ENCODE data around the gene GALK2. TPM values are rescaled to one million over a fixed set of nuclear protein-coding genes. Genes with fewer than 3 reads are reported as not detected.

The GALK2 gene
- polyA plus RNA-seq, 1 donor (not counting 4 experiments of a cell fraction or from before 2014, with no cell fraction given) = 29.7 TPM

DNA sequence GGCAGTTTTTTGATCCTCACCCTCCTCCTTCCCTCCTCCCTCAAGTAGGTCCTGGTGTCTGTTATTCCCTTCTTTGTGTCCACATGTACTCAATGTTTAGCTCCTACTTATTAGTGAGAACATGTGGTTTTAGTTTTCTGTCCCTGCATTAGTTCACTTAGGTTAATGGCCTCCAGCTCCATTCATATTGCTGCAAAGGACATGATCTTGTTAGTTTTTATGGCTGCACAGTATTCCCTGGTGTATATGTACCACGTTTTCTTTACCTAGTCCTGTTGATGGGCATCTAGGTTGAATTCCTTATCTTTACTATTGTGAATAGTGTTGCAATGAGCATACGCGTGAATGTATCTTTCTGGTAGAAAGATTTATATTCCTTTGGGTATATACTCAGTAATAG, 191.3 kb downstream of the GALK2 start:
- no peaks in the 10 kb centered on the region for H3K9me3 ChIP-seq (ENCODE audit: control insufficient read depth, low read depth, low read length)
- H3K4me3 ChIP-seq (ENCODE audit: control insufficient read depth in 2 of 3, extremely low read depth in 1 of 3, insufficient read depth in 2 of 3, low read depth in 1 of 3, low read length in 3 of 3) = no peak overlapping the region
- H2AFZ ChIP-seq (ENCODE audit: control insufficient read depth, low read length) = no peak overlapping the region
- no peaks in the 10 kb centered on the region for H4K20me1 ChIP-seq (ENCODE audit: control insufficient read depth, extremely low read depth, insufficient read depth, low read length)
- no peaks in the 10 kb centered on the region for H3K36me3 ChIP-seq (ENCODE audit: control insufficient read depth in 2 of 2, extremely low read depth in 1 of 2, insufficient read depth in 2 of 2, low read length in 2 of 2)
- dilution Hi-C loops (cut with MboI; ENCODE audit: extremely low pct_ligation_motif_present, low sequenced_read_pairs) = no loop called here
- no peaks in the 10 kb centered on the region for H3K4me1 ChIP-seq (ENCODE audit: control insufficient read depth, extremely low read depth, insufficient read depth, low read length)
- H3K27ac ChIP-seq (ENCODE audit: control insufficient read depth, insufficient read depth, low read length) = no peak overlapping the region
- no peaks in the 10 kb centered on the region for H3K9me1 ChIP-seq (ENCODE audit: control insufficient read depth, extremely low read depth, insufficient read depth, low read length)
- DNase-seq (ENCODE audit: low read depth, low spot score) = no peak
- H3K9ac ChIP-seq (ENCODE audit: control insufficient read depth, extremely low read depth, insufficient read depth, low read length) = no peak overlapping the region
- H3K79me2 ChIP-seq (ENCODE audit: control insufficient read depth, insufficient read depth, low read length) = no peaks in the 10 kb centered on the region
- no peak for FAIRE-seq
- no peaks in the 10 kb centered on the region for H3K27me3 ChIP-seq (ENCODE audit: control insufficient read depth, extremely low read depth, insufficient read depth, low read length)
- TF ChIP-seq, protein P1, sequence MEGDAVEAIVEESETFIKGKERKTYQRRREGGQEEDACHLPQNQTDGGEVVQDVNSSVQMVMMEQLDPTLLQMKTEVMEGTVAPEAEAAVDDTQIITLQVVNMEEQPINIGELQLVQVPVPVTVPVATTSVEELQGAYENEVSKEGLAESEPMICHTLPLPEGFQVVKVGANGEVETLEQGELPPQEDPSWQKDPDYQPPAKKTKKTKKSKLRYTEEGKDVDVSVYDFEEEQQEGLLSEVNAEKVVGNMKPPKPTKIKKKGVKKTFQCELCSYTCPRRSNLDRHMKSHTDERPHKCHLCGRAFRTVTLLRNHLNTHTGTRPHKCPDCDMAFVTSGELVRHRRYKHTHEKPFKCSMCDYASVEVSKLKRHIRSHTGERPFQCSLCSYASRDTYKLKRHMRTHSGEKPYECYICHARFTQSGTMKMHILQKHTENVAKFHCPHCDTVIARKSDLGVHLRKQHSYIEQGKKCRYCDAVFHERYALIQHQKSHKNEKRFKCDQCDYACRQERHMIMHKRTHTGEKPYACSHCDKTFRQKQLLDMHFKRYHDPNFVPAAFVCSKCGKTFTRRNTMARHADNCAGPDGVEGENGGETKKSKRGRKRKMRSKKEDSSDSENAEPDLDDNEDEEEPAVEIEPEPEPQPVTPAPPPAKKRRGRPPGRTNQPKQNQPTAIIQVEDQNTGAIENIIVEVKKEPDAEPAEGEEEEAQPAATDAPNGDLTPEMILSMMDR (optimal IDR thresholded peaks at IDR 0.05 in 1 of 3, IDR thresholded peaks at IDR 0.05 in 1 of 3, conservative IDR thresholded peaks at IDR 0.05 in 1 of 3; ENCODE audit: extremely low read depth in 1 of 3, insufficient read depth in 2 of 3, low read length in 3 of 3) = no peak
- TF ChIP-seq EZH2 (IDR thresholded peaks at IDR 0.05; ENCODE audit: low read length) = no peak
- H3K4me2 ChIP-seq (ENCODE audit: control insufficient read depth, extremely low read depth, insufficient read depth, low read depth, low read length) = no peak overlapping the region

DNA sequence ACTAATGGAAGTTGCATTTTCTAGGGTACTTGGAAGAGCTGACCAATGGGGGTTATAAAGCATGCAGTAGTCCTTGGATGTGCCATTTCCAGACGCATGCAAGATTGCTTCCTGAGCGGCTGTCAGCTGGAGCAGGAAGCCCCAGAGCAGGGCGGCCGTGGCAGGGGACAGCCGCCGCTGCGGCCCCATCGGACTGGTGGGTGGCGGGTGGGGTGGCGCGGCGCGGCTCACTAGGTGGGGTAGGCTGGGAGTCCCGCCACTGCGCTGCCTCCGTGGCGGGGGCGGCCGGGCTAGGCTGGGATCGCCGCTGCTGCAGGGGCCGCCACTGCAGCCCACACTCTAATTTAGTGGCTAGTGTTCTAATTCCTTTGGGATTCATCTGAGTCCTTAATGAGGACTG, 196.4 kb downstream of the GALK2 start:
- Histone ChIP-seq H3K9me1 (ENCODE audit: control insufficient read depth, extremely low read depth, insufficient read depth, low read length) (no peaks in the 10 kb centered on the region), H3K27me3 (ENCODE audit: control insufficient read depth, extremely low read depth, insufficient read depth, low read length) (no peaks in the 10 kb centered on the region), H3K36me3 (ENCODE audit: control insufficient read depth in 2 of 2, extremely low read depth in 1 of 2, insufficient read depth in 2 of 2, low read length in 2 of 2) (no peaks in the 10 kb centered on the region), H3K27ac (ENCODE audit: control insufficient read depth, insufficient read depth, low read length) (no peak overlapping the region), H3K79me2 (ENCODE audit: control insufficient read depth, insufficient read depth, low read length) (no peaks in the 10 kb centered on the region), H3K4me1 (ENCODE audit: control insufficient read depth, extremely low read depth, insufficient read depth, low read length) (no peaks in the 10 kb centered on the region), H3K4me2 (ENCODE audit: control insufficient read depth, extremely low read depth, insufficient read depth, low read depth, low read length) (no peak overlapping the region), H2AFZ (ENCODE audit: control insufficient read depth, low read length) (no peak overlapping the region), H4K20me1 (ENCODE audit: control insufficient read depth, extremely low read depth, insufficient read depth, low read length) (no peaks in the 10 kb centered on the region), H3K9me3 (ENCODE audit: control insufficient read depth, low read depth, low read length) (no peaks in the 10 kb centered on the region), H3K4me3 (ENCODE audit: control insufficient read depth in 2 of 3, extremely low read depth in 1 of 3, insufficient read depth in 2 of 3, low read depth in 1 of 3, low read length in 3 of 3) (no peak overlapping the region), H3K9ac (ENCODE audit: control insufficient read depth, extremely low read depth, insufficient read depth, low read length) (no peak overlapping the region)
- dilution Hi-C loops (cut with MboI; ENCODE audit: extremely low pct_ligation_motif_present, low sequenced_read_pairs) = no loop called here
- DNase-seq (ENCODE audit: low read depth, low spot score) = no peak
- FAIRE-seq = no peak
- TF ChIP-seq EZH2 (IDR thresholded peaks at IDR 0.05; ENCODE audit: low read length) = no peak
- TF ChIP-seq, protein P1 (optimal IDR thresholded peaks at IDR 0.05 in 1 of 3, IDR thresholded peaks at IDR 0.05 in 1 of 3, conservative IDR thresholded peaks at IDR 0.05 in 1 of 3; ENCODE audit: extremely low read depth in 1 of 3, insufficient read depth in 2 of 3, low read length in 3 of 3) = no peak

Measured in keratinocyte (primary cell).